ENCODE data around the gene OR52B6. TPM values are rescaled to one million over a fixed set of nuclear protein-coding genes. Genes with fewer than 3 reads are reported as not detected.

OR52B6 gene
- total RNA-seq, 1 experiment from 2014 or later = not detected

DNA sequence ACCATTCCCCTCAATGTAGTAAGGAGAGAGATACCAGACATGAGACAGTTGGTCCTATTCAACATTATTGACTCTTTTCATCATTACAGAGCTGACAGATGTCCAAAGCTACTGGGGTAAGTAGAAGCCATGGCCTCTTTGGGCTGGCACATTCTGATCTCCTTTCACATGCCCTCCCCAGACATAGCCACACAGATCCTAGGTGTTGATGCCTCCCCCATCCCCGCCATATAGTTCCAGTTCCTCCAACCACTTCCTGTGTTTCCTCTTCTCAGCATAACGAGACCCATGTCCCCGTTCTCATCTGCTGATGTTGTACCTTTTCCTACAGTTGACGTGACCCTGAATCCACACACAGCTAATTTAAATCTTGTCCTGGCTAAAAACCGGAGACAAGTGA is 29.8 kb downstream of the OR52B6 start:
- no TSS peak for BruUV-seq (replicated peaks)
- intact Hi-C loops (cut with micrococcal nuclease; ENCODE audit: unreplicated experiment) = no loop called here
- no peak overlapping the region for H2AFZ ChIP-seq
- no peaks in the 10 kb centered on the region for H3K36me3 ChIP-seq (ENCODE audit: low read depth)
- H3F3A ChIP-seq (ENCODE audit: insufficient read depth, low read depth) = no peaks in the 10 kb centered on the region
- H3K4me3 ChIP-seq = no peak overlapping the region
- no peaks in the 10 kb centered on the region for H3K27me3 ChIP-seq (ENCODE audit: insufficient read depth, low read depth)
- CTCF ChIA-PET = no interaction called here
- H3K27ac ChIP-seq = no peak overlapping the region
- no peaks in the 10 kb centered on the region for H3K9me3 ChIP-seq (ENCODE audit: insufficient read depth, low read depth)
- H3K4me2 ChIP-seq = no peak overlapping the region
- TF ChIP-seq EZH2 (IDR thresholded peaks at IDR 0.05; ENCODE audit: low read depth) (no peak), CTCF (conservative IDR thresholded peaks at IDR 0.05) (no peak)
- POLR2A ChIA-PET (ENCODE audit: unreplicated experiment) = no interaction called here
- no peaks in the 10 kb centered on the region for H3K79me2 ChIP-seq (ENCODE audit: low read depth)
- DNase-seq = no peak
- no peaks in the 10 kb centered on the region for H3K9me2 ChIP-seq (ENCODE audit: insufficient read depth)
- no peaks in the 10 kb centered on the region; the same call in 1 of the 2 replicates for H3K4me1 ChIP-seq (replicated peaks; ENCODE audit: insufficient read depth)
- H4K20me1 ChIP-seq (ENCODE audit: insufficient read depth) = no peaks in the 10 kb centered on the region

- Histone ChIP-seq H3F3A (ENCODE audit: insufficient read depth, low read depth) (no peaks in the 10 kb centered on the region), H2AFZ (no peak overlapping the region), H3K79me2 (ENCODE audit: low read depth) (no peaks in the 10 kb centered on the region), H3K4me3 (no peak overlapping the region), H3K4me1 (replicated peaks; ENCODE audit: insufficient read depth) (no peaks in the 10 kb centered on the region), H3K4me2 (no peak overlapping the region), H4K20me1 (ENCODE audit: insufficient read depth) (no peaks in the 10 kb centered on the region), H3K9me2 (ENCODE audit: insufficient read depth) (no peaks in the 10 kb centered on the region), H3K9me3 (ENCODE audit: insufficient read depth, low read depth) (no peaks in the 10 kb centered on the region), H3K27ac (no peak overlapping the region), H3K27me3 (ENCODE audit: insufficient read depth, low read depth) (no peaks in the 10 kb centered on the region), H3K36me3 (ENCODE audit: low read depth) (no peaks in the 10 kb centered on the region)
- no peak for TF ChIP-seq CTCF (conservative IDR thresholded peaks at IDR 0.05)
- no peak for TF ChIP-seq EZH2 (IDR thresholded peaks at IDR 0.05; ENCODE audit: low read depth)
- no TSS peak for BruUV-seq (replicated peaks)
- DNase-seq = no peak
- intact Hi-C loops (cut with micrococcal nuclease; ENCODE audit: unreplicated experiment) = no loop called here
- CTCF ChIA-PET = no interaction called here
- POLR2A ChIA-PET (ENCODE audit: unreplicated experiment) = no interaction called here
Measured at GRCh38 chr11:5611627-5612026, 30.9 kb downstream of the OR52B6 start.

- TF ChIP-seq EZH2 (IDR thresholded peaks at IDR 0.05; ENCODE audit: low read depth) (no peak), CTCF (conservative IDR thresholded peaks at IDR 0.05) (no peak)
- Histone ChIP-seq H3K4me3 (peak overlapping the region; percentile 60; the same call in 1 of the 2 replicates), H2AFZ (no peak overlapping the region), H3K9me2 (ENCODE audit: insufficient read depth) (no peaks in the 10 kb centered on the region), H3K27ac (peak overlapping the region; percentile 98), H4K20me1 (ENCODE audit: insufficient read depth) (no peaks in the 10 kb centered on the region), H3K9me3 (ENCODE audit: insufficient read depth, low read depth) (no peaks in the 10 kb centered on the region), H3K4me2 (peak overlapping the region; percentile 72), H3K36me3 (ENCODE audit: low read depth) (no peaks in the 10 kb centered on the region), H3K27me3 (ENCODE audit: insufficient read depth, low read depth) (no peaks in the 10 kb centered on the region), H3F3A (ENCODE audit: insufficient read depth, low read depth) (peaks cover 31% of the 10 kb centered on the region), H3K79me2 (ENCODE audit: low read depth) (no peaks in the 10 kb centered on the region), H3K4me1 (replicated peaks; ENCODE audit: insufficient read depth) (peaks cover 47% of the 10 kb centered on the region)
- ChIA-PET CTCF (no interaction called here), POLR2A (ENCODE audit: unreplicated experiment) (interaction anchor here (0.5 kb wide), 1 partner anchor 44 kb away, joined by 3 read pairs; no protein-coding TSS in a partner anchor)
- BruUV-seq (replicated peaks) = no TSS peak
- DNase-seq = peak in 1 of 2 experiments; percentile 69
- intact Hi-C loops (cut with micrococcal nuclease; ENCODE audit: unreplicated experiment) = no loop called here
Measured at GRCh38 chr11:5618807-5619206, 38.1 kb downstream of the OR52B6 start.

All from PC-9 (cell line).